ENCODE data around the gene RPL22. TPM values are rescaled to one million over a fixed set of nuclear protein-coding genes. Genes with fewer than 3 reads are reported as not detected.

Gene RPL22
- total and polyA plus RNA-seq, 2 of the 13 experiments (the other 11 are each of a cell fraction or from before 2014, with no cell fraction given), result 214 to 545 TPM

DNA sequence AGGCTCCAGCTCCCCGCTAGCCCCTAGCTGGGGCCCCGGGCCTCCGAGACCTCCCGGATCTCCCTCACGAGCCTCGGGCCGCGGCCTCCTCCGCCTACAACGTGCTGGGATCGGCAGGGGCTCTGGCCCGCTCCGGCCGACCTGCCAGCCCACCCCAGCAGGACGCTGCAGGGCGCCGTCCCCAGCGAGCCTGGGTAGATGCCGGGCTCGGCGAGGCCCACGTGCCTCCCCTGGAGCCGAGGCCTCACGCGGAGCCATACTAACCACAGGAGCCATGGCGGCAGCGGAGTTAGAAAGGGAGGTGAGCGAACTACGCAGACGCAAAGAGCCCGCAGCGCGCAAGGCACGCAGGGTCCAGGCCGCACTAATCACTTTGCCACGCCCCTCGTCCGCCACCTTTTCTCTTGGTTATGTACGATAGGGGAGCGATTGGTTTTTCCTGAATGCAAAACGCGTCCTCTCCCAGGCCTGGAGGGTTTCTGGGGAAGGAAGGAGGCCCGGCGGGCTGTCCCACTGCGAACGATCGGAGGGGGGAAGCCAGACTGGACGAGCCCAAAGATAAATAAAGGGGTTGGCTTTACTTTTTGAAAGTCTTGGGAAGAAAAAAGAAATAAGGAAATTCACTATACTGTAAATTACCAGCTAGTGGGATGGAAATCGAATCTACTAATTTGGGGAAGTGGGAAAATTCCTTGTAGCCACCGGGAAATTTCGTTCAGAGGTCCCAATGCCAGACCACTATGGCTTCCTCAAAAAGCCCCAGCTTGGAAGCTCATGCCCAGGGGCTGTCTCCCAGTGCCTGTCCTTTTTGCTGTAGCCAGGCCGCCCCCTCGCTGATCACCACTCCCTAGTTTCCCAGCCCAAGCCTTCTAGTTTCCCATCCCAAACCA is at the start of gene RPL22 (continued):
- TF ChIP-seq ZFX (CRISPR knock-in tag; IDR thresholded peaks at IDR 0.05; ENCODE audit: low read depth), result peak; percentile 100
- TF ChIP-seq TMF1 (CRISPR knock-in tag; IDR thresholded peaks at IDR 0.05; ENCODE audit: low read depth), result peak; percentile 33; the same call in 1 of the 2 replicates
- 0 out of 2 replicates have a peak, but pooled peaks have one; percentile 52 for TF ChIP-seq ZNF101 (CRISPR knock-in tag; IDR thresholded peaks at IDR 0.05; ENCODE audit: borderline replicate concordance, low read depth)
- TF ChIP-seq, protein P1, sequence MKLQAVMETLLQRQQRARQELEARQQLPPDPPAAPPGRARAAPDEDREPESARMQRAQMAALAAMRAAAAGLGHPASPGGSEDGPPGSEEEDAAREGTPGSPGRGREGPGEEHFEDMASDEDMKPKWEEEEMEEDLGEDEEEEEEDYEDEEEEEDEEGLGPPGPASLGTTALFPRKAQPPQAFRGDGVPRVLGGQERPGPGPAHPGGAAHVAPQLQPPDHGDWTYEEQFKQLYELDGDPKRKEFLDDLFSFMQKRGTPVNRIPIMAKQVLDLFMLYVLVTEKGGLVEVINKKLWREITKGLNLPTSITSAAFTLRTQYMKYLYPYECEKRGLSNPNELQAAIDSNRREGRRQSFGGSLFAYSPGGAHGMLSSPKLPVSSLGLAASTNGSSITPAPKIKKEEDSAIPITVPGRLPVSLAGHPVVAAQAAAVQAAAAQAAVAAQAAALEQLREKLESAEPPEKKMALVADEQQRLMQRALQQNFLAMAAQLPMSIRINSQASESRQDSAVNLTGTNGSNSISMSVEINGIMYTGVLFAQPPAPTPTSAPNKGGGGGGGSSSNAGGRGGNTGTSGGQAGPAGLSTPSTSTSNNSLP (IDR thresholded peaks at IDR 0.05; ENCODE audit: low read depth, low read length), result 0 out of 2 replicates have a peak, but pooled peaks have one; percentile 13
- TF ChIP-seq HDAC6 (IDR thresholded peaks at IDR 0.05; ENCODE audit: low read depth, low read length), result no peak
- TF ChIP-seq ZNF12 (CRISPR knock-in tag; IDR thresholded peaks at IDR 0.05), result peak; percentile 72
- peak; percentile 27 for TF ChIP-seq CBX1 (IDR thresholded peaks at IDR 0.05; ENCODE audit: low read depth)
- TF ChIP-seq ERF (CRISPR knock-in tag; IDR thresholded peaks at IDR 0.05), result peak; percentile 81
- peak; percentile 57; the same call in 1 of the 2 replicates for TF ChIP-seq HCFC1 (IDR thresholded peaks at IDR 0.05; ENCODE audit: low read depth, low read length)
- no peak for TF ChIP-seq RCOR2 (CRISPR knock-in tag; IDR thresholded peaks at IDR 0.05)
- TF ChIP-seq, protein P2, sequence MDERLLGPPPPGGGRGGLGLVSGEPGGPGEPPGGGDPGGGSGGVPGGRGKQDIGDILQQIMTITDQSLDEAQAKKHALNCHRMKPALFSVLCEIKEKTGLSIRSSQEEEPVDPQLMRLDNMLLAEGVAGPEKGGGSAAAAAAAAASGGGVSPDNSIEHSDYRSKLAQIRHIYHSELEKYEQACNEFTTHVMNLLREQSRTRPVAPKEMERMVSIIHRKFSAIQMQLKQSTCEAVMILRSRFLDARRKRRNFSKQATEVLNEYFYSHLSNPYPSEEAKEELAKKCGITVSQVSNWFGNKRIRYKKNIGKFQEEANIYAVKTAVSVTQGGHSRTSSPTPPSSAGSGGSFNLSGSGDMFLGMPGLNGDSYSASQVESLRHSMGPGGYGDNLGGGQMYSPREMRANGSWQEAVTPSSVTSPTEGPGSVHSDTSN (CRISPR knock-in tag; IDR thresholded peaks at IDR 0.05), result no peak
- TF ChIP-seq, protein P3, sequence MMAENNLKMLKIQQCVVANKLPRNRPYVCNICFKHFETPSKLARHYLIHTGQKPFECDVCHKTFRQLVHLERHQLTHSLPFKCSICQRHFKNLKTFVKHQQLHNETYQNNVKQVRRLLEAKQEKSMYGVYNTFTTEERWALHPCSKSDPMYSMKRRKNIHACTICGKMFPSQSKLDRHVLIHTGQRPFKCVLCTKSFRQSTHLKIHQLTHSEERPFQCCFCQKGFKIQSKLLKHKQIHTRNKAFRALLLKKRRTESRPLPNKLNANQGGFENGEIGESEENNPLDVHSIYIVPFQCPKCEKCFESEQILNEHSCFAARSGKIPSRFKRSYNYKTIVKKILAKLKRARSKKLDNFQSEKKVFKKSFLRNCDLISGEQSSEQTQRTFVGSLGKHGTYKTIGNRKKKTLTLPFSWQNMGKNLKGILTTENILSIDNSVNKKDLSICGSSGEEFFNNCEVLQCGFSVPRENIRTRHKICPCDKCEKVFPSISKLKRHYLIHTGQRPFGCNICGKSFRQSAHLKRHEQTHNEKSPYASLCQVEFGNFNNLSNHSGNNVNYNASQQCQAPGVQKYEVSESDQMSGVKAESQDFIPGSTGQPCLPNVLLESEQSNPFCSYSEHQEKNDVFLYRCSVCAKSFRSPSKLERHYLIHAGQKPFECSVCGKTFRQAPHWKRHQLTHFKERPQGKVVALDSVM (CRISPR knock-in tag; IDR thresholded peaks at IDR 0.05), result peak; percentile 80; the same call in 1 of the 2 replicates
- TF ChIP-seq, protein P4, sequence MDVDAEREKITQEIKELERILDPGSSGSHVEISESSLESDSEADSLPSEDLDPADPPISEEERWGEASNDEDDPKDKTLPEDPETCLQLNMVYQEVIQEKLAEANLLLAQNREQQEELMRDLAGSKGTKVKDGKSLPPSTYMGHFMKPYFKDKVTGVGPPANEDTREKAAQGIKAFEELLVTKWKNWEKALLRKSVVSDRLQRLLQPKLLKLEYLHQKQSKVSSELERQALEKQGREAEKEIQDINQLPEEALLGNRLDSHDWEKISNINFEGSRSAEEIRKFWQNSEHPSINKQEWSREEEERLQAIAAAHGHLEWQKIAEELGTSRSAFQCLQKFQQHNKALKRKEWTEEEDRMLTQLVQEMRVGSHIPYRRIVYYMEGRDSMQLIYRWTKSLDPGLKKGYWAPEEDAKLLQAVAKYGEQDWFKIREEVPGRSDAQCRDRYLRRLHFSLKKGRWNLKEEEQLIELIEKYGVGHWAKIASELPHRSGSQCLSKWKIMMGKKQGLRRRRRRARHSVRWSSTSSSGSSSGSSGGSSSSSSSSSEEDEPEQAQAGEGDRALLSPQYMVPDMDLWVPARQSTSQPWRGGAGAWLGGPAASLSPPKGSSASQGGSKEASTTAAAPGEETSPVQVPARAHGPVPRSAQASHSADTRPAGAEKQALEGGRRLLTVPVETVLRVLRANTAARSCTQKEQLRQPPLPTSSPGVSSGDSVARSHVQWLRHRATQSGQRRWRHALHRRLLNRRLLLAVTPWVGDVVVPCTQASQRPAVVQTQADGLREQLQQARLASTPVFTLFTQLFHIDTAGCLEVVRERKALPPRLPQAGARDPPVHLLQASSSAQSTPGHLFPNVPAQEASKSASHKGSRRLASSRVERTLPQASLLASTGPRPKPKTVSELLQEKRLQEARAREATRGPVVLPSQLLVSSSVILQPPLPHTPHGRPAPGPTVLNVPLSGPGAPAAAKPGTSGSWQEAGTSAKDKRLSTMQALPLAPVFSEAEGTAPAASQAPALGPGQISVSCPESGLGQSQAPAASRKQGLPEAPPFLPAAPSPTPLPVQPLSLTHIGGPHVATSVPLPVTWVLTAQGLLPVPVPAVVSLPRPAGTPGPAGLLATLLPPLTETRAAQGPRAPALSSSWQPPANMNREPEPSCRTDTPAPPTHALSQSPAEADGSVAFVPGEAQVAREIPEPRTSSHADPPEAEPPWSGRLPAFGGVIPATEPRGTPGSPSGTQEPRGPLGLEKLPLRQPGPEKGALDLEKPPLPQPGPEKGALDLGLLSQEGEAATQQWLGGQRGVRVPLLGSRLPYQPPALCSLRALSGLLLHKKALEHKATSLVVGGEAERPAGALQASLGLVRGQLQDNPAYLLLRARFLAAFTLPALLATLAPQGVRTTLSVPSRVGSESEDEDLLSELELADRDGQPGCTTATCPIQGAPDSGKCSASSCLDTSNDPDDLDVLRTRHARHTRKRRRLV (CRISPR knock-in tag; IDR thresholded peaks at IDR 0.05), result peak; percentile 56; the same call in 1 of the 2 replicates
- peak; percentile 29; the same call in 1 of the 2 replicates for TF ChIP-seq ZNF83 (CRISPR knock-in tag; IDR thresholded peaks at IDR 0.05; ENCODE audit: borderline replicate concordance)
- peak; percentile 43; the same call in 1 of the 2 replicates for TF ChIP-seq ONECUT2 (CRISPR knock-in tag; IDR thresholded peaks at IDR 0.05)
- peak; percentile 82; the same call in 1 of the 2 replicates for TF ChIP-seq ZNF34 (CRISPR knock-in tag; IDR thresholded peaks at IDR 0.05; ENCODE audit: borderline replicate concordance)
- TF ChIP-seq, protein P5, sequence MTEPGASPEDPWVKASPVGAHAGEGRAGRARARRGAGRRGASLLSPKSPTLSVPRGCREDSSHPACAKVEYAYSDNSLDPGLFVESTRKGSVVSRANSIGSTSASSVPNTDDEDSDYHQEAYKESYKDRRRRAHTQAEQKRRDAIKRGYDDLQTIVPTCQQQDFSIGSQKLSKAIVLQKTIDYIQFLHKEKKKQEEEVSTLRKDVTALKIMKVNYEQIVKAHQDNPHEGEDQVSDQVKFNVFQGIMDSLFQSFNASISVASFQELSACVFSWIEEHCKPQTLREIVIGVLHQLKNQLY (CRISPR knock-in tag; IDR thresholded peaks at IDR 0.05), result peak; percentile 74
- peak; percentile 90 for TF ChIP-seq BHLHE40 (IDR thresholded peaks at IDR 0.05; ENCODE audit: low read length)
